ENCODE data around the gene CDS1. TPM values are rescaled to one million over a fixed set of nuclear protein-coding genes. Genes with fewer than 3 reads are reported as not detected.

Gene CDS1
- total RNA-seq, 1 donor from 2014 or later: 22.2 TPM

GRCh38 chr4:84638092-84638491 lies 55.2 kb downstream of the CDS1 start:
- Mint-ChIP-seq H3K27me3 (no peaks in the 10 kb centered on the region), H3K4me1 (ENCODE audit: low read depth) (no peaks in the 10 kb centered on the region), H3K36me3 (ENCODE audit: insufficient read depth) (peaks cover 11% of the 10 kb centered on the region), H3K27ac (no peak overlapping the region), H3K4me3 (ENCODE audit: low read depth) (no peak overlapping the region), H3K9me3 (ENCODE audit: low read depth) (no peaks in the 10 kb centered on the region)
- TF ChIP-seq CTCF (IDR thresholded peaks at IDR 0.05; ENCODE audit: unreplicated experiment): no peak
- DNase-seq (ENCODE audit: low spot score, unreplicated experiment): no peak

GRCh38 chr4:84639145-84639544 lies 56.2 kb downstream of the CDS1 start:
- no peak overlapping the region for H3K4me3 Mint-ChIP-seq (ENCODE audit: low read depth)
- H3K9me3 Mint-ChIP-seq (ENCODE audit: low read depth): no peaks in the 10 kb centered on the region
- H3K36me3 Mint-ChIP-seq (ENCODE audit: insufficient read depth): peaks cover 10% of the 10 kb centered on the region
- no peaks in the 10 kb centered on the region for H3K4me1 Mint-ChIP-seq (ENCODE audit: low read depth)
- TF ChIP-seq CTCF (IDR thresholded peaks at IDR 0.05; ENCODE audit: unreplicated experiment): no peak
- no peak for DNase-seq (ENCODE audit: low spot score, unreplicated experiment)
- H3K27ac Mint-ChIP-seq: no peak overlapping the region
- H3K27me3 Mint-ChIP-seq: no peaks in the 10 kb centered on the region

GRCh38 chr4:84644087-84644486 lies 61.2 kb downstream of the CDS1 start:
- Mint-ChIP-seq H3K9me3 (ENCODE audit: low read depth) (no peaks in the 10 kb centered on the region), H3K4me1 (ENCODE audit: low read depth) (peaks cover 15% of the 10 kb centered on the region), H3K27ac (no peak overlapping the region), H3K27me3 (no peaks in the 10 kb centered on the region), H3K4me3 (ENCODE audit: low read depth) (no peak overlapping the region), H3K36me3 (ENCODE audit: insufficient read depth) (peaks cover 14% of the 10 kb centered on the region)
- DNase-seq (ENCODE audit: low spot score, unreplicated experiment): no peak
- no peak for TF ChIP-seq CTCF (IDR thresholded peaks at IDR 0.05; ENCODE audit: unreplicated experiment)

- H3K36me3 Mint-ChIP-seq (ENCODE audit: insufficient read depth): peaks cover 15% of the 10 kb centered on the region
- peaks cover 26% of the 10 kb centered on the region for H3K4me1 Mint-ChIP-seq (ENCODE audit: low read depth)
- H3K27ac Mint-ChIP-seq: no peak overlapping the region
- H3K9me3 Mint-ChIP-seq (ENCODE audit: low read depth): no peaks in the 10 kb centered on the region
- H3K4me3 Mint-ChIP-seq (ENCODE audit: low read depth): no peak overlapping the region
- no peak for DNase-seq (ENCODE audit: low spot score, unreplicated experiment)
- no peaks in the 10 kb centered on the region for H3K27me3 Mint-ChIP-seq
- TF ChIP-seq CTCF (IDR thresholded peaks at IDR 0.05; ENCODE audit: unreplicated experiment): no peak
Observed at GRCh38 chr4:84647312-84647884, 64.5 kb downstream of the CDS1 start.

- Mint-ChIP-seq H3K27ac (no peak overlapping the region), H3K9me3 (ENCODE audit: low read depth) (no peaks in the 10 kb centered on the region), H3K36me3 (ENCODE audit: insufficient read depth) (peaks cover 15% of the 10 kb centered on the region), H3K4me1 (ENCODE audit: low read depth) (peaks cover 27% of the 10 kb centered on the region), H3K4me3 (ENCODE audit: low read depth) (no peak overlapping the region), H3K27me3 (no peaks in the 10 kb centered on the region)
- no peak for TF ChIP-seq CTCF (IDR thresholded peaks at IDR 0.05; ENCODE audit: unreplicated experiment)
- DNase-seq (ENCODE audit: low spot score, unreplicated experiment): no peak
Observed at GRCh38 chr4:84648178-84648577, 65.3 kb downstream of the CDS1 start.

Data from progenitor cell of endocrine pancreas (in vitro differentiated cells).